ENCODE data around the gene ECD. TPM values are rescaled to one million over a fixed set of nuclear protein-coding genes. Genes with fewer than 3 reads are reported as not detected.
"Not testable (repeated sequence)": the region's sequence is repeated elsewhere in the genome, so short reads cannot be mapped to it uniquely, and the experiment has no call there.

Gene ECD
- total and polyA plus RNA-seq, 4 donors: 28.9 to 30.9 (median 30.7) TPM

DNA sequence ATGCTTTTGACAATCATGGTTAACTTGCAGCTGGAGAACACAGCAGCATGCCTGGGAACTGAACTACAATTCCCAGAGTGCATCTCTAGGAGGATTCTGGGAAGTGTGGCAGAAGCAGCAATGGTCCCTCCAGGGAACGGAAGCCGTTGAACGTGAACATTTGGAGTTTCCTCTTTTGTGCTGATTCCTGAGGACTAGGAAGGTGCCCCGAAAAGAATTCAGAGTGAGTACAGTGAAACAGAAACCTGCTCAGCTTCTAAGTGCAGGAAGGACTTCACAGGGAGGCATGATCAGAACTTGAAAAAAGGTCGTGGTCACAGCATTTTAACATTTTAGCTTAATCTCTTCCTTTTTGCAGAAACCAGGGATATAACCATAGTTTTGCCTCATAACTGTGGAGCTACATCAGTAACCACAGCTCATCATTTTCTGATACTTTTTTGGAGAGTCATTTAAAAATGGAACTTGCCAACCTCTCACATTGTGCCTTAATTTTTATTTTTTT, 57.4 kb downstream of the ECD start, which contains the start of gene NUDT13:
NUDT13 (plus strand) TSS at position 111 of the 505 bp plus-strand sequence. CDS start 3,911 bp downstream, outside the sequence.
- DNase-seq (ENCODE audit: low read depth in 4 of 6, low spot score in 6 of 6): peak; percentile 68 to 97 (median 75)
- Histone ChIP-seq H3K36me3 (ENCODE audit: control insufficient read depth, insufficient read depth, low read length) (peaks cover 3% of the 10 kb centered on the region), H3K4me3 (ENCODE audit: low read depth, low read length) (peak within 1 kb of the TSS; percentile 45)

DNA sequence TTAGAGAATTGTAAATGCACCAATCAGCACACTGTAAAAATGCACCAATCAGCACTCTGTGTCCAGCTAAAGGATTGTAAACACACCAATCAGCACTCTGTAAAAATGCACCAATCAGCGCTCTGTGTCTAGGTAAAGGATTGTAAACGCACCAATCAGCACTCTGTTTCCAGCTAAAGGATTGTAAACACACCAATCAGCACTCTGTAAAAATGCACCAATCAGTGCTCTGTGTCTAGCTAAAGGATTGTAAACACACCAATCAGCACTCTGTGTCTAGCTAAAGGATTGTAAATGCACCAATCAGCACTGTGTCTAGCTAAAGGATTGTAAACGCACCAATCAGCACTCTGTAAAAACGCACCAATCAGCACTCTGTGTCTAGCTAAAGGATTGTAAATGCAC, 58.6 kb downstream of the ECD start:
- DNase-seq (ENCODE audit: low read depth in 4 of 6, low spot score in 6 of 6); H3K4me1 ChIP-seq (ENCODE audit: control insufficient read depth, insufficient read depth, low read length); H3K27me3 ChIP-seq (ENCODE audit: control insufficient read depth, insufficient read depth, low read length); H3K36me3 ChIP-seq (ENCODE audit: control insufficient read depth, insufficient read depth, low read length); H3K4me3 ChIP-seq (ENCODE audit: low read depth, low read length); H3K27ac ChIP-seq (ENCODE audit: low read depth, low read length); H3K9me3 ChIP-seq (ENCODE audit: control insufficient read depth, insufficient read depth, low read length): not testable (repeated sequence)
- WGBS (ENCODE audit: insufficient coverage): 94% methylated on average over 3 of the region's 4 CpGs

More for the DNA sequence above, 57.4 kb downstream of the ECD start, which contains the start of gene NUDT13:
- no peaks in the 10 kb centered on the region for H3K27me3 ChIP-seq (ENCODE audit: control insufficient read depth, insufficient read depth, low read length)
- peak within 1 kb of the TSS; percentile 62 for H3K27ac ChIP-seq (ENCODE audit: low read depth, low read length)
- H3K4me1 ChIP-seq (ENCODE audit: control insufficient read depth, insufficient read depth, low read length): peaks cover 6% of the 10 kb centered on the region
- WGBS (ENCODE audit: insufficient coverage): 7% methylated on average over 5 of the region's 5 CpGs
- H3K9me3 ChIP-seq (ENCODE audit: control insufficient read depth, insufficient read depth, low read length): no peaks in the 10 kb centered on the region

DNA sequence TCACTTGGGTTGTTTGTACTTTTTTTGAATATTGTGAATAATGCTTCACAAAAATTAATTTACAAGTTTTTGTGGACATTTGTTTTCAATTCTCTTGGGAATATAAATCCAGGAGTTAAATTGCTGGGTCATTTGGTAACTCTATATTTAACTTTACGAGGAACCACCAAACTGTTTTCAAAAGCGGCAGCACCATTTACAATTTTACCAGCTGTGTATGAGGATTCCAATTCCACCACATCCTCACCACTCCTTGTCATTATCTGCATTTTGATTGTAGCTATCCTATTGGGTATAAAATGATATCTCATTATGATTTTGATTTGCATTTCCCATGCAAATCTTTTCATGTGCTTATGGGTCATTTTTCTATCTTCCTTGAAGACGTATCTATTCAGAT, 61.5 kb downstream of the ECD start:
- Histone ChIP-seq H3K27ac (ENCODE audit: low read depth, low read length) (no peak overlapping the region), H3K27me3 (ENCODE audit: control insufficient read depth, insufficient read depth, low read length) (no peaks in the 10 kb centered on the region), H3K36me3 (ENCODE audit: control insufficient read depth, insufficient read depth, low read length) (peaks cover 6% of the 10 kb centered on the region), H3K4me3 (ENCODE audit: low read depth, low read length) (no peak overlapping the region), H3K4me1 (ENCODE audit: control insufficient read depth, insufficient read depth, low read length) (peaks cover 6% of the 10 kb centered on the region), H3K9me3 (ENCODE audit: control insufficient read depth, insufficient read depth, low read length) (no peaks in the 10 kb centered on the region)
- no peak for DNase-seq (ENCODE audit: low read depth in 4 of 6, low spot score in 6 of 6)
- no CpG with 5 or more reads among the region's 3 CpGs for WGBS (ENCODE audit: insufficient coverage)

DNA sequence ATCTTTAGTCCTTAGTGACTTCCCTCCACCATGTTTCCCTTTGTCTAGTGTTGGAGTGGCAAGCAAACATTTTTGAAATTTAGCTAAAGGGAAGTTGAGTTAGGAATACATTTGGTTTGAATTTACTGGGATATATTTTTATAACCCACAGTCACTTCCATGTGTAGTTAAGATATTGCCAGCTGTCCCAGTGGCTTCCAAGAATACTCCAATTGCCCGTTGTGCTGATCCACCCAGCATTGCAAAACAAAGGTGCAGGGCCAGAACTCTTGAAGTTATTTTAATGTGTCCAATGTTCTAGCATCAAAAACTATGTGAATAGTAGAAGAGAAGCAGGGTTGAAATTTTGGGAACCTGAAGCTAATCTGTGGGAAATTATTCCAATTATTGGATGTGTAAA, 68.7 kb downstream of the ECD start:
- no CpG with 5 or more reads among the region's 1 CpG for WGBS (ENCODE audit: insufficient coverage)
- Histone ChIP-seq H3K9me3 (ENCODE audit: control insufficient read depth, insufficient read depth, low read length) (no peaks in the 10 kb centered on the region), H3K27me3 (ENCODE audit: control insufficient read depth, insufficient read depth, low read length) (no peaks in the 10 kb centered on the region), H3K4me3 (ENCODE audit: low read depth, low read length) (no peak overlapping the region), H3K36me3 (ENCODE audit: control insufficient read depth, insufficient read depth, low read length) (peaks cover 3% of the 10 kb centered on the region), H3K27ac (ENCODE audit: low read depth, low read length) (no peak overlapping the region), H3K4me1 (ENCODE audit: control insufficient read depth, insufficient read depth, low read length) (peaks cover 4% of the 10 kb centered on the region)
- no peak for DNase-seq (ENCODE audit: low read depth in 4 of 6, low spot score in 6 of 6)

DNA sequence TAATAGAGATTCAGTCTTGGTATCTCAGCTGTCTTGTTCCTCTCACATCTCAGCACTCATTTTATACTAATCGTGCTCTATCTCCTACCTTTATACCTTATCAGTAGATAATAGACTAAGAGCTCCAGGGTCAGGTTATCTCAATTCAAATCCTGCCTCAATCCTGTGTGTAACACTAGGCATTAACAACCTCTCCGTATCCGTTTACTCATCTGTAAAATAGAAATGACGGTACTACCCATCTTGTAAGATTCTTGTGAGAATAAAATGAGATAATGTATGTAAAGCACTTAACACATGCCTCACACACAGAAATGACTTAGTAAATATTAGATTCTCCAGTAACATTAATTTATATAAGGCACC, 70.5 kb downstream of the ECD start:
- no peaks in the 10 kb centered on the region for H3K27me3 ChIP-seq (ENCODE audit: control insufficient read depth, insufficient read depth, low read length)
- H3K4me1 ChIP-seq (ENCODE audit: control insufficient read depth, insufficient read depth, low read length): peaks cover 7% of the 10 kb centered on the region
- peak overlapping the region; percentile 98 for H3K4me3 ChIP-seq (ENCODE audit: low read depth, low read length)
- no peaks in the 10 kb centered on the region for H3K9me3 ChIP-seq (ENCODE audit: control insufficient read depth, insufficient read depth, low read length)
- no peak for DNase-seq (ENCODE audit: low read depth in 4 of 6, low spot score in 6 of 6)
- H3K27ac ChIP-seq (ENCODE audit: low read depth, low read length): peak overlapping the region; percentile 97
- WGBS (ENCODE audit: insufficient coverage): 17% methylated on average over 1 of the region's 4 CpGs
- H3K36me3 ChIP-seq (ENCODE audit: control insufficient read depth, insufficient read depth, low read length): peaks cover 3% of the 10 kb centered on the region

DNA sequence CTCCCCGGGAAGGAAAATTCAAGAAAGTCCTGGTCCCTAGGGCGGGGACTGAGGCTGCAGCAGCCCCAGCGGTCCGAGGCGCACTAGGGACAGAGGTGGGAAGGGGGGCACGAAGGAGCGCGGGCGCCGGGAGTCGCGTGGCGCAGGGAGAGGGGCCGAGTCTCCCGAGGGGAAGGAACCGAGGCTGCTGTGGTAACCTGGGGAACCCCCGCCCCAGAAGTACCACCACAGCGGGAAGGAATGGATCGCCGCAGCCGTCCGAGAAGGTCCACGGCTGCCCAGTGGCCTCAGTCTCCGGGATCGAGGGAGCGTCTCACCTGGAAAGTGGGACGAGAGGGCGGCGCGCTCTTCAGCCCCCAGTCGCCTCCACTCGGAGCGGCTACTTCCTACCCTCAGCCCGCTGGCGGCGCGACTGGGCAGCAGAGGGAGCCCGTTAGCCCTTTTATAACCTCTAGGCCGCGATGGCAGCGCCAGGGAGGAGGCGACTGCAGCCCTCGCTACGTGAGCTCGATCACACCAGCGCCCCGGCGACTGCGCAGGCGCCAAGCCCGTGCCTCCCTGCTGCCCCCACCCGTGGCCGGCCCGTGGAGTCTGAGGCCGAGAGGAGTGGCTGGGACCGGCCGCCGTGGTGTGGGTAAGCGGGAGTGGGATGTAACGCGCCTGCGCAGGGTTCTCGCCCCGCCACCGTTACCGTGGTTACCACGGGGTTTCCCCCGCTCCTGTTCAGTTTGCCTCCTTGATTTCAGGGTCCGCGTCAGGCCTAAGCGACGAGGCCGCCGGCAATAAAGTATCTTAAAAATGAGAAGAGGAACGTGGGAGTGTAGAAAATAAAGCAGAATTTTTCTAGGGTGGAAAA, 71.1 kb downstream of the ECD start, which contains the start of gene P4HA1:
P4HA1 (minus strand) TSS at position 418 of the 856 bp plus-strand sequence. CDS start 21,983 bp downstream, outside the sequence.
- under 1% methylated on average over 70 of the region's 75 CpGs for WGBS (ENCODE audit: insufficient coverage)
- H3K27ac ChIP-seq (ENCODE audit: low read depth, low read length): peak within 1 kb of the TSS; percentile 97
- no peaks in the 10 kb centered on the region for H3K27me3 ChIP-seq (ENCODE audit: control insufficient read depth, insufficient read depth, low read length)
- H3K9me3 ChIP-seq (ENCODE audit: control insufficient read depth, insufficient read depth, low read length): no peaks in the 10 kb centered on the region
- peak within 1 kb of the TSS; percentile 98 for H3K4me3 ChIP-seq (ENCODE audit: low read depth, low read length)
- peak; percentile 91 to 99 (median 94) for DNase-seq (ENCODE audit: low read depth in 4 of 6, low spot score in 6 of 6)
- H3K4me1 ChIP-seq (ENCODE audit: control insufficient read depth, insufficient read depth, low read length): peaks cover 7% of the 10 kb centered on the region
- no peaks in the 10 kb centered on the region for H3K36me3 ChIP-seq (ENCODE audit: control insufficient read depth, insufficient read depth, low read length)

DNA sequence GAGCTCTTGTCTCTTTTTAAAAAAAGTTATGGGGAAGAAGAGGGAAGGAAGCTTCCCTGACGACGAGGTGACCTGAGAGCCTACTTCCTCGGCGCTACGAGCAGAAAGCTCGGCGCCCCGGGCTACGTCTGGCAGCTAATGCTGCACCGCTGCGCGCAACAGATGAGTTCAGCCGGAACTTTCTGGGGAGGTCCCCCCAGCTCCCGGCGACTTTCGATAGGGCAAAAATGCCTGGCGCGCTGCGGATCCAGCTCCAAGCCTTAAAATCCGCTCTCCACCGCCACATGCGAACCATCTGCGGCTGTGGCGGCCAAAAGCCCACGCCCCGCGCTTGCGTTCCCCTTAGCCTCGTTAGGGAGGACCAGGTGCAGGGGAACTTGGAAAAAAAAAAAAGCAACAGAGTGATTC, 71.8 kb downstream of the ECD start:
- DNase-seq (ENCODE audit: low read depth in 4 of 6, low spot score in 6 of 6): peak in 4 of 6 donors; percentile 39 to 81 (median 64)
- under 1% methylated on average over 29 of the region's 29 CpGs for WGBS (ENCODE audit: insufficient coverage)
- no peaks in the 10 kb centered on the region for H3K9me3 ChIP-seq (ENCODE audit: control insufficient read depth, insufficient read depth, low read length)

DNA sequence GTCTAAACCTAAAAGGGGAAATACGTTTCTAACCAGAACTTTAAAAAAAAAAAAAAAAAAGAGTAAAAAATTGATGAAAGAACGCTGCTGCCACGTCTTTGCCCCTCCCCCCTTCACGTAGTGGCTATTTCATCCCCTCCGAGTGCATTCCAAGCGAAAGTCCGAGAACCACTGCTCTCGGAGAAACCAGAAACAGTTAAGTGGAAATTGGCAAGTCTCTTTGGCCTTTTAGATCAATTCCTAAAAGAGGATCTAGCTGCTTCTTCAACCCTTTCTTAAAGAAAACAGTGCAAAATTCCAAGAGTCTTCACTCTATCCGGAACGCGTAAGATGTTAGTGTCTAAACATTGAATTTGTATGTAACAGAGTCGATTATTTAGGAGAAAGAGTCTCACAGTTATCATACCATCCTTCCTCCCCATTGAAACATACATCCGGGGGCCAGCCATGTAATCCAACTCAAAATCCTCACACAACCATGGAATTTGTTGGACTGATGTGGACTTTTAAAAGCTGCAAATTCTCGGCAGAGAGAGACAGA, 72.3 kb downstream of the ECD start:
- H3K4me1 ChIP-seq (ENCODE audit: control insufficient read depth, insufficient read depth, low read length): peaks cover 7% of the 10 kb centered on the region
- H3K27me3 ChIP-seq (ENCODE audit: control insufficient read depth, insufficient read depth, low read length): no peaks in the 10 kb centered on the region
- peak overlapping the region; percentile 98 for H3K4me3 ChIP-seq (ENCODE audit: low read depth, low read length)
- H3K27ac ChIP-seq (ENCODE audit: low read depth, low read length): peak overlapping the region; percentile 97
- H3K36me3 ChIP-seq (ENCODE audit: control insufficient read depth, insufficient read depth, low read length): no peaks in the 10 kb centered on the region
- no peaks in the 10 kb centered on the region for H3K9me3 ChIP-seq (ENCODE audit: control insufficient read depth, insufficient read depth, low read length)
- peak; percentile 47 to 86 (median 74) for DNase-seq (ENCODE audit: low read depth in 4 of 6, low spot score in 6 of 6)
- WGBS (ENCODE audit: insufficient coverage): 0% methylated on average over 5 of the region's 14 CpGs

More for the DNA sequence above, 71.8 kb downstream of the ECD start:
- Histone ChIP-seq H3K4me3 (ENCODE audit: low read depth, low read length) (peak overlapping the region; percentile 98), H3K27me3 (ENCODE audit: control insufficient read depth, insufficient read depth, low read length) (no peaks in the 10 kb centered on the region), H3K36me3 (ENCODE audit: control insufficient read depth, insufficient read depth, low read length) (no peaks in the 10 kb centered on the region), H3K27ac (ENCODE audit: low read depth, low read length) (peak overlapping the region; percentile 97), H3K4me1 (ENCODE audit: control insufficient read depth, insufficient read depth, low read length) (peaks cover 7% of the 10 kb centered on the region)

DNA sequence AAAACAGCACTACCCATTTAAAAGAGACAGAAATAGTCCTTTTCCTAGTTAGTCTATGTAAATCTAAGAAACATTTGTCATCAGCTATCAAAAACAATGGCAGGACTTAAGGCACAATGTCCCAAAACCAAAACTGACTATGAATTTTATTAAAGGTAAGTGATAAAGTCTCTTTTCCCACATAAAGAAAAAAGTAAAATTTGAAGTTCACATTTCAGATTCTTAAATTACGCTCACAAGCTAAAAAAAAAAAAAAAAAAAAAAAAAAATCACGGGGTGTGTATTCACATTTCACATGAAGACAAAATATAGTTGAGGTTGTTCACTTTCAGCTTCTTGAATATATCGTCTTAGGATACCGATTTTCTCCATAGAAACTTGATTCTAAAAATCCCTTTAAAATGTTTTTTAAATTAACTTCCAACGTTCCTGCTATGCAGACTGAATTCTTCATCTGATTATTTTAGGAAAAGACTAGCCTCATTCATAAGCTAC, 72.8 kb downstream of the ECD start:
- no CpG with 5 or more reads among the region's 5 CpGs for WGBS (ENCODE audit: insufficient coverage)
- peak overlapping the region; percentile 97 for H3K27ac ChIP-seq (ENCODE audit: low read depth, low read length)
- peak overlapping the region; percentile 98 for H3K4me3 ChIP-seq (ENCODE audit: low read depth, low read length)
- H3K27me3 ChIP-seq (ENCODE audit: control insufficient read depth, insufficient read depth, low read length): no peaks in the 10 kb centered on the region
- peaks cover 9% of the 10 kb centered on the region for H3K4me1 ChIP-seq (ENCODE audit: control insufficient read depth, insufficient read depth, low read length)
- no peak for DNase-seq (ENCODE audit: low read depth in 4 of 6, low spot score in 6 of 6)
- H3K9me3 ChIP-seq (ENCODE audit: control insufficient read depth, insufficient read depth, low read length): no peaks in the 10 kb centered on the region
- peaks cover 2% of the 10 kb centered on the region for H3K36me3 ChIP-seq (ENCODE audit: control insufficient read depth, insufficient read depth, low read length)

All from spinal cord (tissue), 10 donors.